Natural killer cell (primary cell): Measurements from ENCODE around the gene AZIN2. TPM values are rescaled to one million over a fixed set of nuclear protein-coding genes. Genes with fewer than 3 reads are reported as not detected.

ENCODE experiments used
- ATAC-seq, 3 donors: fragments of 150-1000 bp in 2 of 3; fragments of 200-7000 bp in 1 of 3; cut with Tn5 transposase; 1 replicate in 1 of 3; 2 replicates in 2 of 3; pipeline ENCODE4 v1.10.0; 2021; ENCODE audit warnings: mild to moderate bottlenecking in 2 of 3, moderate library complexity in 2 of 3
- DNase-seq, 2 donors: peaks; one replicate each; pipeline versions ENCODE4 v3.0.0 to v3.0.0-alpha.2; 2013 to 2021; ENCODE audit warnings: mixed read lengths in 1 of 2
- H3K27ac ChIP-seq: one replicate; pipeline ENCODE4 v1.5.1; 2013; ENCODE audit warnings: mild to moderate bottlenecking, low read length
- H3K27me3 ChIP-seq: one replicate; pipeline ENCODE4 v1.6.1; 2013; ENCODE audit warnings: low read length; ENCODE audit not compliant: control insufficient read depth, insufficient read depth
- H3K36me3 ChIP-seq: one replicate; pipeline ENCODE4 v1.6.1; 2013; ENCODE audit warnings: low read length; ENCODE audit not compliant: control insufficient read depth, insufficient read depth
- H3K4me1 ChIP-seq: one replicate; pipeline ENCODE4 v1.6.1; 2013; ENCODE audit warnings: low read length; ENCODE audit not compliant: control insufficient read depth, insufficient read depth
- H3K4me3 ChIP-seq: one replicate; pipeline ENCODE4 v1.5.1; 2013; ENCODE audit warnings: low read length
- H3K9me3 ChIP-seq: one replicate; pipeline ENCODE4 v1.6.1; 2013; ENCODE audit warnings: low read length; ENCODE audit not compliant: control insufficient read depth, insufficient read depth
- H3K27ac Mint-ChIP-seq, 2 donors: one replicate each; pipeline ENCODE4 v1.8.0; 2022; ENCODE audit warnings: mild to moderate bottlenecking in 2 of 2, mixed read lengths in 2 of 2, moderate library complexity in 1 of 2
- H3K27me3 Mint-ChIP-seq, 2 donors: one replicate each; pipeline ENCODE4 v1.8.0; 2022; ENCODE audit warnings: low read depth in 2 of 2, mixed read lengths in 2 of 2
- H3K36me3 Mint-ChIP-seq: one replicate; pipeline ENCODE4 v1.8.0; 2022; ENCODE audit warnings: mixed read lengths
- H3K4me1 Mint-ChIP-seq, 2 donors: one replicate each; pipeline ENCODE4 v1.8.0; 2022; ENCODE audit warnings: mixed read lengths in 2 of 2
- H3K4me3 Mint-ChIP-seq: one replicate; pipeline ENCODE4 v1.8.0; 2022; ENCODE audit warnings: mild to moderate bottlenecking, moderate library complexity, mixed read lengths
- H3K9me3 Mint-ChIP-seq, 2 donors: one replicate each; pipeline ENCODE4 v1.8.0; 2022; ENCODE audit warnings: mixed read lengths in 2 of 2
- WGBS: methylation state at CpG from one replicate; pipeline ENCODE4 v1.1.7; 2013; ENCODE audit warnings: missing lambda C conversion rate; ENCODE audit not compliant: insufficient coverage; 5-methylcytosine and 5-hydroxymethylcytosine counted together
- intact Hi-C: fragments of 100-400 bp; cut with micrococcal nuclease; formaldehyde crosslinking; loops from one replicate; pipeline ENCODE4 v1.14.2; 2022
- total RNA-seq, 4 donors: library from RNA; stranded (reverse); fragments of 120-200 nt in 1 of 4; gene quantifications; one replicate each; pipeline versions ENCODE4 v1.2.3 to v1.2.4, GENCODE V29; 2013 to 2022
- TF ChIP-seq, protein P1 (sequence below): fragments of 200-600 bp; IDR thresholded peaks from one replicate; pipeline ENCODE4 v1.8.0; 2022; ENCODE audit warnings: antibody characterized with exemption

Gene AZIN2
- total RNA-seq, 3 donors from 2014 or later (not counting 1 experiment from before 2014, with no cell fraction given) = 1.9 to 5.1 (median 4.1) TPM

DNA sequence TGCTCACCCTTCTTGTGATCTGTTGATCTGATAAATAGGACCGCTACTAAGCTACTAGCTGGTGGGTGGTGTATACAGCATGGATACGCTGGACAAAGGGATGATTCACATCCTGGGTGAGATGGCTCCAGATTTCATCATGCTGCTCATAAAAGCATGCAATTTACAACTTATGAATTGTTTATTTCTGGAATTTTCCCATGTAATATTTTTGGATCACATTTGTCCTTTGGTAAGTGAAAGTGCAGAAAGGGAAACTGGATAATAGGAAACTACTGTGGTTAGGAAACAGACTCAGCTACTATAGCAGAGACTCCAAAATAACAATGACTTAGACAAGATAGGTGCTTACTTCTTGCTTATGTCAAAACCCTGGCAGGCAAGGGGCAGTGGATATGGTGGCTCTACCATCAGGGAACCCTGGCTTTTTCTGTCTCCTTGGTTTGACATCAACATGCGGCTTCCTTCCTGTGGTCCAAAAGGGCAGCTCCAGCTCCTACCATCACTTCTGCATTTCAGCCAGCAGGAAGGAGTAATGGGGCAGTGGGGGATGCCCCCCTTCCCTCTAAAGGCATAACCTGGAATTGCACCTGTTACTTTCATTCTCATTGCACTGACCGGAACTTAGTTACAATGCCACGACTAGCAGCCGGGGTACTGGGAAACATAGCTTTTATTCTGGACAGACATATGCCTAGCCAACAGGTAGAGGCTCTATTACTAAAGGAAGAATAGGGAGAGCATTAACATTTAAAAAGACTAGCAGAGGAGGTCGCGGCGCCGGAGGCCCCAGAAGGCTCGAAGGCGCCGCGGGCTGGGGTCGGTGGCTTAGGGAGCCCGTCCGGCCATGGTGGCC lies 30.5 kb upstream of the AZIN2 start:
- Histone ChIP-seq H3K36me3 (no peaks in the 10 kb centered on the region), H3K4me1 (peaks cover 18% of the 10 kb centered on the region), H3K27ac (no peak overlapping the region), H3K4me3 (no peak overlapping the region), H3K27me3 (no peaks in the 10 kb centered on the region), H3K9me3 (no peaks in the 10 kb centered on the region)
- peaks cover 14 to 24% of the 10 kb centered on the region in 2 donors for H3K4me1 Mint-ChIP-seq
- ATAC-seq = peak in 1 of 3 donors; percentile 31
- peaks cover 0 to 4% of the 10 kb centered on the region in 2 donors for H3K27me3 Mint-ChIP-seq
- intact Hi-C loops = no loop called here
- no peaks in the 10 kb centered on the region for H3K36me3 Mint-ChIP-seq
- peak overlapping the region in 1 of 2 donors; percentile 20 for H3K27ac Mint-ChIP-seq
- TF ChIP-seq, protein P1, sequence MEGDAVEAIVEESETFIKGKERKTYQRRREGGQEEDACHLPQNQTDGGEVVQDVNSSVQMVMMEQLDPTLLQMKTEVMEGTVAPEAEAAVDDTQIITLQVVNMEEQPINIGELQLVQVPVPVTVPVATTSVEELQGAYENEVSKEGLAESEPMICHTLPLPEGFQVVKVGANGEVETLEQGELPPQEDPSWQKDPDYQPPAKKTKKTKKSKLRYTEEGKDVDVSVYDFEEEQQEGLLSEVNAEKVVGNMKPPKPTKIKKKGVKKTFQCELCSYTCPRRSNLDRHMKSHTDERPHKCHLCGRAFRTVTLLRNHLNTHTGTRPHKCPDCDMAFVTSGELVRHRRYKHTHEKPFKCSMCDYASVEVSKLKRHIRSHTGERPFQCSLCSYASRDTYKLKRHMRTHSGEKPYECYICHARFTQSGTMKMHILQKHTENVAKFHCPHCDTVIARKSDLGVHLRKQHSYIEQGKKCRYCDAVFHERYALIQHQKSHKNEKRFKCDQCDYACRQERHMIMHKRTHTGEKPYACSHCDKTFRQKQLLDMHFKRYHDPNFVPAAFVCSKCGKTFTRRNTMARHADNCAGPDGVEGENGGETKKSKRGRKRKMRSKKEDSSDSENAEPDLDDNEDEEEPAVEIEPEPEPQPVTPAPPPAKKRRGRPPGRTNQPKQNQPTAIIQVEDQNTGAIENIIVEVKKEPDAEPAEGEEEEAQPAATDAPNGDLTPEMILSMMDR = no peak
- 81% methylated on average over 8 of the region's 17 CpGs for WGBS
- no peak for DNase-seq
- H3K9me3 Mint-ChIP-seq = no peaks in the 10 kb centered on the region
- no peak overlapping the region for H3K4me3 Mint-ChIP-seq

DNA sequence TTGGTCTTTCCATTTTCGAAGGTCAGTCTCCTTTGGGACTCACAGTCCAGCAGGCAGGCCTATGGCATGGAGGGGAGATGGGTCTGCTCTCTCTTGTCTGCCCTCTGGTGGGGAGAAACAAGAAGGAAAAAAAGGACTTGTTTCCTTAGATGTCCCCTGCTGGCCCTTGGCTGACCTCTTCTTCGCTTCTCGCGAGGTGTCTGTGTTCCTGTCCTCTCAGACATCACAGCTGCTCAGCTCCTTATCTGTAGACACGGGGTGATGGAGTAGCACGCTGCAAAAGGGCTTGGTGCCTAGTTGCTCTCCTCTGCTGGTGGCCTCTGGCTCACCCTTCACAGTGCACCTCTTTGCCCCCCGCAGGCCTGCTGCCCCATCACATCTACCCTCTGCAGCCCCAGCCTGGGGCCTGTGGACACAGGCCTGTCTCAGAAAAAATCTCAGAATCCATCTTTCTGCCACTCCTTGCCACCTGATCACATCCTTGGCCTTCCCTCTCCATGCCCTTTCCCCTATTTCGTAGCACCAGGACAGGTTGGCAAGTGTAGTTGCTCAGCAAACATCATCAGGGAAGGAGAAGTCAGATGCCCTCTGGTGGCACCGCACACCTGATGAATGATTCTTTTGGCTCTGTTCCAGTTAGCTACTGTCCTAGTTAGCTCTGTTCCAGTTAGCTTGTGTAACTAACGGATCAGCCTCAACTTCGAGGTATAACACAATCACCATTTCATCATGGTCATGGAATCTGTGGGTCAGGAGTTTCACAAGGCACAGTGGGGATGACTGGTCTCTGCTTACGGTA lies 25.5 kb upstream of the AZIN2 start:
- WGBS = 62% methylated on average over 12 of the region's 12 CpGs
- peaks cover 8 to 14% of the 10 kb centered on the region in 2 donors for H3K4me1 Mint-ChIP-seq
- H3K4me3 Mint-ChIP-seq = no peak overlapping the region
- TF ChIP-seq, protein P1 = peak; percentile 60
- H3K27me3 ChIP-seq = no peaks in the 10 kb centered on the region
- peaks cover 8 to 10% of the 10 kb centered on the region in 2 donors for H3K27me3 Mint-ChIP-seq
- peaks cover 17% of the 10 kb centered on the region for H3K4me1 ChIP-seq
- DNase-seq (peak; percentile 23 to 69), ATAC-seq (peak; percentile 81 to 86 (median 84))
- no peak overlapping the region for H3K4me3 ChIP-seq
- H3K27ac Mint-ChIP-seq = peak overlapping the region; percentile 29 to 37
- H3K27ac ChIP-seq = no peak overlapping the region
- no peaks in the 10 kb centered on the region for H3K36me3 Mint-ChIP-seq
- intact Hi-C loops = loop anchor here (1.0 kb wide), 1 partner anchor 122 kb away; no protein-coding TSS in a partner anchor
- no peaks in the 10 kb centered on the region for H3K9me3 ChIP-seq
- H3K36me3 ChIP-seq = no peaks in the 10 kb centered on the region
- no peaks in the 10 kb centered on the region for H3K9me3 Mint-ChIP-seq

DNA sequence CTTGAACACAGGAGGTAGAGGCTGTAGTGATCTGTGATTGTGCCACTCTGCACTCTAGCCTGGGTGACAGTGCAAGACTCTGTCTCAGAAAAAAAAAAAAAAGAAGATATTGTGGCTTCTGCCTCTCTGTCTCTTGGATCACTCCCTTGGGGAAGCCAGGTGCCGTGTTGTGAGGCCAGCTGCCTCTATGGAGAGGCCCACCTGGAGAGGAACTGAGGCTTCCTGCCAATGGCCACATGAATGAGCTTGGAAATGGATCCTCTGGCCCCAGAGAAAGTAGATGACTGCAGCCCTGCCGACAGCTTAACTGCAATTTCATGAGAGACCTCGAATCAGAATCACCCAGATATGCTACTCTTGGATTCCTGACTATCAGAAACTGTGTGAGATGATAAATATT lies 24.5 kb upstream of the AZIN2 start:
- Histone ChIP-seq H3K27ac (no peak overlapping the region), H3K36me3 (no peaks in the 10 kb centered on the region), H3K9me3 (no peaks in the 10 kb centered on the region), H3K27me3 (no peaks in the 10 kb centered on the region), H3K4me1 (peaks cover 17% of the 10 kb centered on the region), H3K4me3 (no peak overlapping the region)
- ATAC-seq (no peak), DNase-seq (no peak)
- Mint-ChIP-seq H3K27ac (no peak overlapping the region), H3K36me3 (no peaks in the 10 kb centered on the region), H3K9me3 (no peaks in the 10 kb centered on the region), H3K27me3 (peaks cover 6 to 8% of the 10 kb centered on the region in 2 donors), H3K4me1 (peaks cover 8 to 10% of the 10 kb centered on the region in 2 donors), H3K4me3 (no peak overlapping the region)
- 80% methylated on average over 3 of the region's 3 CpGs for WGBS
- TF ChIP-seq, protein P1 = no peak
- intact Hi-C loops = no loop called here
